ENCODE measurements around the gene CANT1.

DNA sequence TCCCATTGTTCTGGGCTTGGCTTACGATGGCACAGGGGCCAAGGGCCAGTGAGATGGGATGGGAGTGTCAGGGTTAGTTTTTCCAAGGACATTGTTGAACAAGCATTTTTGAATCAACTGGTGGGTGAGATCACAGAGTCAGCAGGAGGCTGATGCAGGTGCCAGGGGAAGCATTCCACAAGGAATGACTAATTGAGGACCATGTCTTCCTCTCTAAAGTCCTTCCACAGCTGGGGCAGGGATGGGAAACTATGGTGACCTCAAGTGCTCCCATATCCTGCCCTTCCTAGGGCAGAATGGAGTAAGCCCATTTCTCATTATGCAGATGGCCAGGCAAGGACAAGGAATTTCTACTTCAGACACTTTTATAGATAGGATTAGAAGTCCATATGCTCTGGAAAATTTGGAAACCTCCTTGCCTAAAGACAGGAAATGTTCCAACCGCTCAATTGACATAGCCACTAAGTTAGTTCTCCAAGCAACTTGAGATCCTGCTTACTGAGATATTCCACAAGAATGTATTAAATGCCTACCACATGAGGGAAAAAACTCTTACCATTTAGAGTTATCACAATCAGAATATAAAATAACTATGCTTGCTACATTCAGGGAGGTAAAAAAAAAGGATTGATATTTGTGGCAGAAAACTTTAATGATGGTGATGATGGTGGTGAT is 43.8 kb upstream of the CANT1 start:
- TF ChIP-seq, protein P1, sequence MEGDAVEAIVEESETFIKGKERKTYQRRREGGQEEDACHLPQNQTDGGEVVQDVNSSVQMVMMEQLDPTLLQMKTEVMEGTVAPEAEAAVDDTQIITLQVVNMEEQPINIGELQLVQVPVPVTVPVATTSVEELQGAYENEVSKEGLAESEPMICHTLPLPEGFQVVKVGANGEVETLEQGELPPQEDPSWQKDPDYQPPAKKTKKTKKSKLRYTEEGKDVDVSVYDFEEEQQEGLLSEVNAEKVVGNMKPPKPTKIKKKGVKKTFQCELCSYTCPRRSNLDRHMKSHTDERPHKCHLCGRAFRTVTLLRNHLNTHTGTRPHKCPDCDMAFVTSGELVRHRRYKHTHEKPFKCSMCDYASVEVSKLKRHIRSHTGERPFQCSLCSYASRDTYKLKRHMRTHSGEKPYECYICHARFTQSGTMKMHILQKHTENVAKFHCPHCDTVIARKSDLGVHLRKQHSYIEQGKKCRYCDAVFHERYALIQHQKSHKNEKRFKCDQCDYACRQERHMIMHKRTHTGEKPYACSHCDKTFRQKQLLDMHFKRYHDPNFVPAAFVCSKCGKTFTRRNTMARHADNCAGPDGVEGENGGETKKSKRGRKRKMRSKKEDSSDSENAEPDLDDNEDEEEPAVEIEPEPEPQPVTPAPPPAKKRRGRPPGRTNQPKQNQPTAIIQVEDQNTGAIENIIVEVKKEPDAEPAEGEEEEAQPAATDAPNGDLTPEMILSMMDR (IDR thresholded peaks at IDR 0.05; ENCODE audit: low read depth, low read length), result no peak
- TF ChIP-seq POLR2A (IDR thresholded peaks at IDR 0.05; ENCODE audit: extremely low read depth, insufficient read length), result no peak
- TF ChIP-seq, protein P2, sequence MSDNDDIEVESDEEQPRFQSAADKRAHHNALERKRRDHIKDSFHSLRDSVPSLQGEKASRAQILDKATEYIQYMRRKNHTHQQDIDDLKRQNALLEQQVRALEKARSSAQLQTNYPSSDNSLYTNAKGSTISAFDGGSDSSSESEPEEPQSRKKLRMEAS (IDR thresholded peaks at IDR 0.05; ENCODE audit: low read depth, low read length), result no peak
- TF ChIP-seq MYC (IDR thresholded peaks at IDR 0.05; ENCODE audit: low read depth, low read length), result no peak

Data from NB4 (cell line).